ENCODE results near the gene LYVE1.
A peak's percentile ranks its signal among the peaks of the same experiment; 100 is the strongest.
"Not testable (repeated sequence)": the region's sequence is repeated elsewhere in the genome, so short reads cannot be mapped to it uniquely, and the experiment has no call there.

LYVE1 gene, protein sequence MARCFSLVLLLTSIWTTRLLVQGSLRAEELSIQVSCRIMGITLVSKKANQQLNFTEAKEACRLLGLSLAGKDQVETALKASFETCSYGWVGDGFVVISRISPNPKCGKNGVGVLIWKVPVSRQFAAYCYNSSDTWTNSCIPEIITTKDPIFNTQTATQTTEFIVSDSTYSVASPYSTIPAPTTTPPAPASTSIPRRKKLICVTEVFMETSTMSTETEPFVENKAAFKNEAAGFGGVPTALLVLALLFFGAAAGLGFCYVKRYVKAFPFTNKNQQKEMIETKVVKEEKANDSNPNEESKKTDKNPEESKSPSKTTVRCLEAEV

DNA sequence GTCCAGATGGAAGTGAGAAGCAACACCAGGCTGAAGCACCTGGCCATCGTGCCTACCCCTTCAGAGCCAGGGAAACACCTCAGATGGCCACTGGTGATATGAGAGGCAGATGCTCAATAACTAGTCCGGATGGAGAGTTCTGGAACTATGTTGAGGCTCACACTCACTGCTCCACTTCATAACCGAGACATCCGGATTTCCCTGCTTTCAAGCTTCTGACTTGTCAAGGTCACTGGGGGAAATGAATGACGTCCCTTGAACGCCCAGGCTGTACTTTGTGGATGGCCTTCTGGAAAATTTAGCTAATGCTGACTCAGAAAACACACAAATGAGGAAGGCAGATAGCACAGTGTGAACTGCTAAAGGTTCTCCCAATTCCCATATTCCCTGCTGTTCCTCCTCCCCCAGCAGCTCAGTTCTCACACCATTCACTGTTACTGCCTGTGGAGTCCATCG is at the start of gene LYVE1:
Gene LYVE1, minus strand, starts transcription at position 180 of the 456 bp plus-strand sequence. Its CDS starts 133 bp downstream, at position 47.
- no peak for DNase-seq

DNA sequence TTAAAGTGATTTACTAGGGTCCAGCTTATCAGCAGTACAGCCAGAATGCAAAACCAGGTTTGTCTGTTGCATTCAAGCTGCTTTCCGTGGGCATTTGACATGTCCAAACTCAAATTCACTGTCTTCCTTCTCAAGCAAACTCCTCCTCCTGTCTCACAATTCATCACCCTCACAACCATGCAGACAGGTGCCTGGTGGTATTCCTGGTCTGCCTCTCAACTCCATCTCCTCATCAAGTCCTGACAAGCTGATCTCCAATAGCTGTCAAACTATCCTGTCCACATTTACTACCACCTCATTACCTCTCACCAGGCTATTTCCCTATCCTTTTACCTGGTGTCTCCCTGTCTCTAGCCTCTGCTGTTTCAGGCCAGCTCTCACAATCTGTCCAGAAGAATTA is 49.1 kb upstream of the LYVE1 start:
- DNase-seq, result no peak

DNA sequence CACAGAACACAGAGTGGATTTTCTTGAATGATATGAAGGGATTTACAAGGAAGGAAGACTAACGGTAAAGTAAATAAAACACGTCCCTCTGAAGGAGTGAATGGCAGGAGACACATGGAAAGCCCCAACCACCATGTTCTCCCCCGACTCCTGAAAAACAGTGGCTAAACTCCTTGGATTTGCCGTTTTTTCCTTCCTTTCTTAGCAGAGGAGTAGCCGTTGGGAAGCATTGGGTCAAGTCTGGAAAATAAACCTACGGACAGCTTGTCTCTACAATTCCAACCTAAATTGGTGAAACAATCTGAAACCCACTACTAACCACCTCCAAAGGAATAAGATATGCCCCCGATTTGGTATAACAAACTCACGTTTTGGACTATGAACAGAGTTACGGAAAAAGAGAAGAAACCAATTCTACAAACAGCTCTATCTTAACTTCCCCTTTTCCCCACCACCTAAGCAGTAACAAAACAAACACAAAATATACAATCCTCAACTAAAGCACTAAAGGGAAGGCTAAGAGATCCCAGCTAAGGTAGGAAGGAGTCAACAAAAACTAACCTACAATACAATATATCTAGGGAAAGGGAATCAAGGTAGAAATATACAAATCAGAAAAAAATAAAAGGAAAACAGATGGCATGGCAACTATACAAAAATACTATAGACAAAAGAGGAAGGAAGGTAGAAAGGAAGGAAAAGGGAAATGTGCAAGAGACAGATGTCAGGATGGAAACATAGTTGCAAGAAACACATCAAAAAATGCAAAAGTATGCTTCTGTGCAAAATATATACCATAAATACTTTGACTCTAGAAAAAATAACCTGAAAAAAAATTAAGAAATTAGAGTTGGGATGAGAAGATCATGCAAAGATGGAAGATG is 43.8 kb upstream of the LYVE1 start:
- DNase-seq, result no peak

DNA sequence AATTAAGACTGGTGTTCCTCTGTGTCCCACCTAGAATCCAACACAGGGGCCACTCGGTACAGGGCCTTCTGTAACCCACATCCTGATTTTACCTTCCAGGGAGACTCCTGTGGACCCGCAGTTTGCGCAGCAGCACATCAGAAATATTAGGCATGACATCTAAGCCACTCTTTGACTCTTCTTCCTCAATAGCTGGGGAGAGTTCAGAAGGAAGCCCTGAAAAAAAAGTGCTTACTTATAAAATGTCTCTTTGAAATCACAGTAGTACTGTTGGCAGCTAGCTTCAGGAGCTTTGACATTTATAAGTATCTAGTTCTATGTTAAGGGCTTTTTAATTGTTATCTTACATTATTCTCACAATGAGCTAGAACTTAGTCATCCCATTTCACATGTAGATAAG is 41.2 kb upstream of the LYVE1 start:
- DNase-seq, result no peak

DNA sequence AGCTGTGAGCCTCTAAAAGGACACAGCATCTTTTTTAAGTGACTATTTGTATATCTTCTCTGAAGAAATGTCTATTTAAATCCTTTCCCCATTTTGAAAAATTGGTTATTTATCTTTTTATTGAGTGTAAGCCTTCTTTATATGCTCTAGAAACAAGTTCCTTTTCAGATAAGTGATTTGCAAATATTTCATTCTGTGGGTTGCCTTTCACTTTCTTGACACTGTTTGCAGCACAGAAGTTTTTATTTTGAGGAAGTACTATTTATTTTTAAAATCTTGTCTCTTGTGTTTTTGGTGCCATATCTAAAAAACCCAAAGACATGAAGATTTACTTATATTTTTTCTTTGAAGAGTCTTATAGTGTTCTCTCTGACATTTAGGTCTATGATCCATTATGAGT is 40.1 kb upstream of the LYVE1 start:
- no peak for DNase-seq

DNA sequence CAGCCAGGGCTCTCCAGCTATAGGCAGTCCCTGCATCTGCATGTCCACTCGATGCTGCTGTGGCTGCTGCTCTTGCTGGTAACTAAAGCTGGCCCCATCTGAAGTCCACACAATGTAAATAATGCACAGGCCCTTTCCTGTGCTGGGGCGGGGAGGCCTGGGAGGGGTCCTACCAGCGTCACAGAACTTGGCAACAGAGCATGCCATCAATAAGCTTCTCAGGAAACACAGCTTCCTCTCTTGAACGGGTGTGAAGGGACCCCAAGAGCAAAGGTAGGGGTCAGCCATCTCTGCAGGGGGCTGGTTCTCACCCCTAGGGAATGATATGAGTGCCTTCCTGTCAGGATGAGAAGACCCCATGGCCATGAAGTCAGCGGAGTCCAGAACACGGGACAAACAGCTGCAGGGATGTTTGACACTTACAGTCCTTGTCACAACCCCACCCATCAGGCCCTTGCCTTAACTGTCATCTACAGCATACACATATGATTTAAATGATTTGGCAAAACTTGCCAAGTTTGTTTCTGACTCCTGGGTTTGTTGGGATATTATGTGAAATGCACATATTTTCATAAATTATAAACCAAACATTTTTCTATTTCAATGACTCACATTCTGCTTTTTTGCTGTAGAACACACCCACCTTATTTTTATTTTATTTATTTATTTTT is 39.1 kb upstream of the LYVE1 start:
- no peak for DNase-seq

DNA sequence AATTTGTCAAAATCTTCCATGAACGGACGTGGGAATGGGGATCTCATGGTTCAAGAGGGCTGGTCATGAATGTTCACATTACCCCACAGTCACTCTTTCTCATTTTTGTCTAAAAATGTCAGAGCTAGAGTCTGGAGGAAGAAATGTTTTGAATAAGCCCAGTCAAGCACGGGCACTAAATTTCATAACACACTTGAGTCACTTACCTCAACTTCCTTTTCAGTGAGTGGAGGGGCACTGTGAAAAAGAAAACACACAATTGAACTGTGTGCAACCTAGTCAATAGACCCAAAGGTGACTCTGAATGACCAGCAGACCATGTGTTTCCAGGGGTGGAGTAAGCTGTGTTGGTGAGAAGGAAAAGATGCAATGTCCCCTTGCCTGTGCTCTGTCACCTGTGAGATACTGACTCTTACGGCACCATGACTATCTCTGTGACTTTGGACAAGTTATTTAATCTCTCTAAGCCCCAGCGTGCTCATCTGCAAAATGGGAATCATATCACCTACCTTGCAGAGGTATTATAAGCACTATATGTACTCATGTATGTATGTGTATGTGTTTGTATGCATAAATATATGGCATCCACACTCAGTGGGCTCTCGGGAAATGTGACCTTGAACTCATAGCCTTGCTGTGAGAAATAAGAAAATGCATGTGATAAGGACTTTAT is 38.2 kb upstream of the LYVE1 start:
- no peak for DNase-seq

DNA sequence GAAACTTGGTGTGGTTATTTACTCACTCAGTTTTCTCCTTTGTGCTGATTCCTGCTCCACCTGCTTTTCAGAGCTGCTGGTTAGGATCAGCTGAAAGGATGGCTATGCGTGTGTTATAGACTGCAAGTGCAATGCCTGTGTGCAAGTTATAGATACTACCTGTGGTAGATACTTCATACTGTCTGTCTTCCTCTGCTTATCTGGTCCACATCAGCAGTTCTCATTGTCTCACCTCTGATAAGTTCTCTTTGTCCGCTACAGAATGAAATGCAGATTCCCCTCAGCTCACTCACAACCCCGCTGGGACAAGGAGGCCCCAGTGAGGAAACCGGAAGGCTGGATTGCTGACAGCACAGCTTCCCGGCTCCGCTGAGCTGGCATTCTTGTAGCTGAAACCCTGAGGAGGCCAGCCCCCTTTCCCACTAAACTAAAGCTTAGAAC is 37.5 kb upstream of the LYVE1 start:
- DNase-seq, result peak in 1 of 2 donors; percentile 12

DNA sequence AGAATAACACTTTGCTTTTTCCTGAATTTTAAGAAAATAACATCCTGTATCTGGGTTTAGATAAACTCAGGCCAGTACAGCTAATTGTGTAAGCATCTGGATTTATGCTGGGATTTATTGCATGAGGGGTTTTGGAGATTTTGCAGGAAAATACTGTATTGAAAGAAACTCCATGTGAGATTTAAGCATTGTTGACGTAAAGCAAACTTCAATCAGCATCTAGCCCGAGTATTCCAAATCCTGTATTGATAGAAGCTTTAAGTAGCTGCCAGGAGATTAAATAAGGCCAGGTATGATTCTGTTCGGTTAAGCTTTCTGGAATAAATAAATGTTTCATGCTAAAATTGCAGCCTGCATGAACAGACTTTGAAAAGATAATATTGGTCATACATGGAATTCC is 36.3 kb upstream of the LYVE1 start:
- DNase-seq, result no peak

DNA sequence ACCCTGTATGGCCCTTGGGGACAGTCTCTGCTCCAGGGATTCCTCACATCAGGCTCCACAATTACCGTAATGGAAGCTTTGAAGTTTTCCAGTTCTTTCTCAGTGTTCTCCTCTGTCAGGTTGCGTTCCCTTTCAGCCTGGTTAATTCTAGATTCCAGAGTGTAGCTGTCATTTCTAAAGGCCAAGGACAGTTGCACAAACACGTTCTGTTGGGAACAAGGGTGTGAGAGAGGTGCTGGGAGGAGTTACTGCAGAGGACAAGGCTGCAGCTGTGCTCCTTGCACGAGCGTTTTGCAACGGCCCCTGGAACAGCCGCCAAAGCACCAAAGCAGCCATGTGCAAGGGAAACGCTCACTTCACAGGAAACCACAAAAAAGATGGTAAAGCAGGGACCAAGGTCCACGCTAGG is 35.9 kb upstream of the LYVE1 start:
- no peak for DNase-seq

DNA sequence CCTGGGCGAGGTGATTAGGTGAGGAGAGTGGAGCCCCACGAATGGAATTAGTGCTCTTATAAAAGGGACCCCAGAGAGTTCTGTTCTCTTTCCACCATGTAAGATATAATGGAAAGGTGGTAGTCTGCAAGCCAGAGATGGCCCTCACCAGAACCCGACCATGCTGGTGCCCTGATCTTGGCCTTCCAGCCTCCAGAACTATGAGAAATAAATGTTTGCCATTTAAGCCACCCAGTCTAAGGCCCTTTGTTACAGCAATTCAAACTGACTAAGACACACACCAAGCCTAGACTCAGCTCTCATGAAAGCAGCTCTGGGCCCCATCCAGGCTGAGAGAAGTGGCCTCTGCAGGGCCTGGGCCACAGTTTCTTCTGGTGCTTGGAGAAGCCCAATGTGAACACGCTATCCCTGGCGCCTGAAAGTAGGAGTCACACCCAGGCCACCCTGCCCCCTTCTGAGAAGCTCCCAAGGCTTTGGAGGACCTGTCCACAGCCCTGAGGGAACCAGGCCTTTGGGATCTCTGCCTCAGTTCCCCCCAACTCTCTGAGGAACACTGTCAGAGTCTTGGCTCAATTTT is 35.3 kb upstream of the LYVE1 start:
- no peak for DNase-seq

DNA sequence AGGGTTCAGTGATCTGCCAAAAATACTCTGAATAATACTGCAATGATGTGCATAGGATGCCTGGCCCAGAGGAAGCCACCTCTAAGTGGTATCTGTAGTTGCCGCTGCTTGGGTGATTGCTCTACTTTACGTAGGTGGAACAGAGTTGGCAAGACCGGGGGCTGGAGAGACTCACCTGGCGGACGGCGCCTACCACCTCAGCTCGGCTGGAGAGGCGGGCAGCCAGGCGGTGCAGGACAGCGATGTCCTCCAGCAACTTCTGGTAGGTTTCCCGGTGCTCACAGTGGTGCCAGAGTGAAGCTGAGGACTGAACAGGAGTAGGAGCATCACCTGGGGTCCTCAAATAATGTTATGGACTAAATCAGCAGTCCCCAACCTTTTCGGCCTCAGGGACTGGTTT is 34.5 kb upstream of the LYVE1 start:
- DNase-seq, result no peak

DNA sequence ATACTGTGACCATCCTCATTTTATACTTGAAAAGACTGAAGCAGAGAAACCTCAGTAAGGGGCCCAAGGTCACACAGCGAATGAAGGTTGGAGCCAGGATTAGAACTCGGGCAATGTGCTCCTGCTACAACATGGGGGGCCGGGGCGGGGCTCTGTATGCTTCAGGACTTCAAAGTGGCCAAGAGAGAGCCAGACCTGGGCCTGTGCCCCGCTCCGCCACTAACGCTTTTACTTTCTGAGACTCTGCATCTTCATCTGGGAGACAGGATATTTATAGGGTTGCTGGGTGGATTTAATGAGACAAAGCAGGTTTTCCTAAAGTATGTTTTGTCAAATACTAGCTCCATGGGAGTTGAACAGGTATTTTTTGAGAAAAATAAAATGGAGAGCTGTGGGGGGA is 33.9 kb upstream of the LYVE1 start:
- no peak for DNase-seq

DNA sequence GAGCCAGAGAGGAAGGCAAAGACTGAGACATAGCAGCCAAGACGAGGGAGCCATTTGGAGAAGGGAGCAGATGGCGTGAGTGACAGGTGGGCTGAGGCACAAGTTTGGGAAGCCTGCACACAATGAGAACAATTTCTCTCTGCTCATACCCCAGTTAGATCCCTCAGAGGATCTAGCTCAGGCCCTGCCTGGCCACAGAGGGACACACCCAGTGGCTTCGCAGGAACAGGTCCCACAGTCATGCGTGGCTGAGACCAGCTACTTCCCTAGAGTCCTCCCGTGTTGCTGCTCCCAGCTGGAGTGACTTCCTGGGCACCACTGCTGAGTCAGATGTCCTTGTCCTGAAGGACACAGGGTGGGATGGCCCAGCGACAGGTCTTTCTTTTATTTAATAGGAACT is 33.4 kb upstream of the LYVE1 start:
- no peak for DNase-seq

DNA sequence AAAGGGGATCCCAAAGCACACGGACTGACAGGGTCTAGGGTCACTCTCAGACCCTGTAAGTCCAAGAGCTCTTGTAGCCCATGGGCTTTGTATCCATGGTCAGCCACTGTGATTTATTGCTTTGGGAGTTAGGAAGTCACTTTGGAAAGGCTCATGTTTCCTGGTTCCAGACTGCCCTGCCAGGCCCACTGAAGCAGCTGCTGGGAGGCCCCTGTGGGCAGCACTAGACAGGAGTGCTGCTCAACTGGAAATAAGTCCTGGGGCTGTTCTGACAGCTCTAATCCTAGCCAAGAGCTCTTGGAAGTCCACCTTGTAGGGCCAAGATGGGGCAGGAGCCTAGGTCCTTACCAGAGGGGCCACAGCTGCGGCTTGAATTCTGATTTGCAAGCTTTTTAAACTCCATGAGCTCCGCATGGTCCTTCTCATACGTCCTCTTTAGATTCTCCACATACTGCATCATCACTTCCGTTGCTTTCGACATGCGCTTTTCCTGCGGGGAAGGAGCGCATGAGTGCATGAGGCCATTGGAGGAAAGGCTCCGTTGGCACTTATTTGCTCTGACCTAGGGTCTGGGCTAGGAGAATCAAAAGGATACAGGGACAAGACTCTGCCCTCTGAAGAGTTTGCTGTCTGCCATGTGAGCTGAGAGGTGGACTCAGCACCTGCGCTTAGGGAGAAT is 32.2 kb upstream of the LYVE1 start:
- no peak for DNase-seq

DNA sequence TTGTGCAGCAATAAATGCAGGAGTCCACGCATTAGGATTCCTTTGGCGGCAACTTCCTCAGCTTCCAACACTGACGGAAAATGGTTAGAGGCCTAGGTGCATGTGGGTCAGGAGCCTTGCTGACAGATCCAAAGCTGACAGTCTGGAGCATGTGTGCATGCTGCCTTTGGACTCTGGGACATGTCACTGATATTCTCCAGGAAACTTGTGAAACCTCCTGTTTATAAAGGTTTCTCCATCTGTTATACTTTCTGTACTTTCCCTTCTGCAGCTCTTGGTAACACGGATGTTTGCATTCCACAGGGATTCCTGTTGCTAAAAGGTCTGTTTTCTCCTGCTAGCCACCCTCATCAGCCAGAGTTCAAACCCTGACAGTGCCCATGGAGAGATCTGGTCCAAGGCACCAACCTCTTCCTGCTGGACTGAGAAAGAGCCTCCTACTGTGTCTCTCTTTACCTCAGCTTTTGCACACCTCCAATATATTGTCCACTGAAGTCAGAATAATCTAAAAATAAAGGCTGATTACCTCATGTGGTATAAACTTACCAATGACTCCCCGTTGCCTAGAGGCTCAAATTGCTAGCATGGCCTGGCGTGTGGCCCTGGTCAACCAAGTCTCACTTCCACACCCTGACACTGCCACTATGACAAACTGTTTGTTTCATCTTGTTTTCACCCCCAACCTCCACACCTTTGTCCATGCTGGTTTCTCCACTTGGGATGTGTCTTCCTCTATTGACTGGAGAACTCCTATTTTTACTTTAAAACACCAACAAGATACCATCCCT is 31.1 kb upstream of the LYVE1 start:
- no peak for DNase-seq

DNA sequence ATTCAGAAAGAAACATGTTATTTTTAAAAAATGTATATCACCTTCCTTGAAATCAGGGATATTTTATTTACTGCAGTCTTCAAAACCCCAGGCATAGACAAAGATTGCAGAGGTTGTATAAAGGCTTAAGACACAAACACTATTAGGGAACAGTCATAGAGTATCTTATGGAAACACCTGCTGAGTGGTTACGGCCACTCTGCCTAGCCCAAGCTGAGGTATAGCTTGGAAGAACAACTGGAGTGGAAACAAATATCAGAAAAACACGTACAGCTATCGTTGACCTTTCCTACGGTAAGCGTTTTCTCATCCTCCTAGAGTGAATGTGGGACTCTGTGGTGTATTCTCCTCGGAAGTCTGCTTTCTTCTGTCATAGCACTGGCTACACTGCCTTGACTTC is 30.4 kb upstream of the LYVE1 start:
- no peak for DNase-seq

DNA sequence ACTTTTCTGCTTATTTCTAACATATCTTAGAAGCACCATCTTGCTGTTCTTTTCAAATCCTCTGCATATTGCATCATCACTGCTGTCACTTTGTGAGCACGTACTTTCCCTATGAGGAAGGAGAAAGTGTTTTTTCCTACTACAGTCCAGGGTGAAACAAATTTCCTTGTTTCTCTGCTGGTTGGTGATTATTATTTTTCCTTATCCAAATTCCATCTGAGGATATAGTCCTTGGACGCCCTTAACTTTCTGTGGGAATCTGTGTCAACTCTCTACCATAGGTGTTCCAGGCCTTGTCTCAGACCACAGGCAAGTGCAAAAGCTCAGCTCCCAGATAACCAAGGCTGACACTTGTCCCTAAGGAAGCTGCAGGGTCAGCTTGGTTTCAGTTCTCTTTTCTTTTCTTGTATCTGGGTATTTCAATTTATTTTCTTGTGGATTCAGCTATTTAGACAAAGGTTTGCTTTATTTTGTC is 29.4 kb upstream of the LYVE1 start:
- DNase-seq, result no peak

DNA sequence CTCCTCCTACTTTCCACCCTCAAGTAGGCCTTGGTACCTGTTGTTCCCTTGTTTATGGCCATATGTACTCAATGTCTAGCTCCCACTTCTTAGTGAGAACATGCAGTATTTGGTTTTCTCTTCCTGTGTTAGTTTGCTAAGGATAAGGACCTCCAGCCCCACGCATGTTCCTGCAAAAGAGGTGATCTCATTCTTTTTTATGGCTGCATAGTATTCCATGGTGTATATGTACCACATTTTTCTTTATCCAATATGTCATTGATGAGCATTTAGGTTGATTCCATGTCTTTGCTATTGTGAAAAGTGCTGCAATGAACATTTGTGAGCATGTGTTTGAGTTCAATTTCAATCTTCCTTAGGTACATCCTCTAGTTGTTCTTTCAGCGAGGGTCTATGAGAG is 27.4 kb upstream of the LYVE1 start:
- DNase-seq, result not testable (repeated sequence)

DNA sequence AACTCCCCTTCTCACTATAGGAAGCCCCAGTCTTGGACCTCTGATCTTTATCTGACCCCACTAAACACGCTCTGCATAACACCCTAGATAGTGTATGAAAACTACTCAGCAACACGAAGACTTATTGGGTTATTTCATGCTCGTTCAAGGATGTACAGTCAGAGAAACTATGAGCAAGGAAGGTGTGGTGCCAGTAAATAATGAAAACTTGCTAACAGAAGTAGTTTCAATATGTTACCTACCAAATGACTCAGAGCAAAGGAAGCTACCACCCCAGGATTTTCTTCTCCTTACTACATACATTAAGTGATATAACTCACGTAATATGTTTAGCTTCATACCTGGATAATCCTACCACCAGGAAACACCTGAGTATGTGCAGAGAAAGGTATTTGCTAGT is 25.9 kb upstream of the LYVE1 start:
- no peak for DNase-seq

DNA sequence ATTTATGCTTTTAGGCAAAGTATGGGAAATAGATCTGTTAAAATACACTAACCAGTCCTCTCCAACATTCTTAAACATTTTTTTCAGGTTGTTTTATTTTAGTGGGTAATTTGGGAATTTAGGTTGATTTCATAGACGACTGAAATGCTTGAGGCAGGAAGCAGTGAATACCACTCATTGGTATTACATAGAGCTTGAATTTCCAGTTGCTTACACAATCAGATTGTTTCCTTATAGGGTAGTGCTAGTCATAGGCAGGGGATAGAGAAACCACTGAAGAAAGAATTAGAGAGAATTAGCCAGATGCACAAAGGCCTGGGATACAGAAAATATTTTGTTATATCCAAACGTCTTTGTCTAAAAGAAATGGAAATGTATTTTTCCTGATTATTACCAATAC is 23.9 kb upstream of the LYVE1 start:
- DNase-seq, result no peak

Measured in hippocampal formation (tissue), 2 donors.